Sigmoid colon (tissue), 4 donors: Measurements from ENCODE around the gene MPST.

Experiments used
- CTCF ChIP-seq, 4 experiments: fragments of 450-650 bp in 3 of 4; fragments of 200-600 bp in 1 of 4; IDR thresholded peaks; one replicate each; pipeline ENCODE4 v1.5.1; 2016 to 2019; ENCODE audit warnings: antibody characterized with exemption in 4 of 4, mild to moderate bottlenecking in 3 of 4, moderate library complexity in 2 of 4
- EP300 ChIP-seq, 4 donors: sonication (generic); formaldehyde crosslinking; IDR thresholded peaks; one replicate each; pipeline ENCODE4 v1.6.1; 2017; ENCODE audit warnings: antibody characterized with exemption in 4 of 4
- POLR2A ChIP-seq, 2 donors: fragments of 450-650 bp; IDR thresholded peaks; one replicate each; pipeline ENCODE4 v1.6.1; 2016; ENCODE audit warnings: antibody characterized with exemption in 2 of 2, mild to moderate bottlenecking in 2 of 2, moderate library complexity in 2 of 2
- POLR2AphosphoS5 ChIP-seq, 4 donors: sonication (generic); formaldehyde crosslinking; IDR thresholded peaks; one replicate each; pipeline ENCODE4 v1.6.1; 2017; ENCODE audit warnings: antibody characterized with exemption in 4 of 4

GRCh38 chr22:37057226-37057625 is 37.7 kb downstream of the MPST start:
- TF ChIP-seq CTCF (IDR thresholded peaks at IDR 0.05): no peak
- no peak for TF ChIP-seq POLR2A (IDR thresholded peaks at IDR 0.05)
- no peak for TF ChIP-seq EP300 (IDR thresholded peaks at IDR 0.05)
- TF ChIP-seq POLR2AphosphoS5 (IDR thresholded peaks at IDR 0.05): no peak
